Gastroesophageal sphincter (tissue), 4 donors: ENCODE data around the gene MED17. TPM values are rescaled to one million over a fixed set of nuclear protein-coding genes. Genes with fewer than 3 reads are reported as not detected.
"Not testable (repeated sequence)": the region's sequence is repeated elsewhere in the genome, so short reads cannot be mapped to it uniquely, and the experiment has no call there.

Experiments used
- ATAC-seq: fragments of 150-250 bp; one replicate; pipeline ENCODE4 v1.9.1; 2016; ENCODE audit warnings: mild to moderate bottlenecking, moderate library complexity
- H3K27ac ChIP-seq, 4 donors: fragments of 200-600 bp; sonication (generic) in 3 of 4; 1 replicate in 3 of 4; 2 replicates in 1 of 4; pipeline ENCODE4 v1.5.1; 2016 to 2019
- H3K27me3 ChIP-seq: fragments of 200-600 bp; sonication (generic); one replicate; pipeline ENCODE4 v1.5.1; 2019
- H3K36me3 ChIP-seq, 2 donors: fragments of 200-600 bp; sonication (generic); one replicate each; pipeline ENCODE4 v1.5.1; 2019; ENCODE audit warnings: control low read depth in 1 of 2
- H3K4me1 ChIP-seq, 3 donors: fragments of 200-600 bp; sonication (generic); 1 replicate in 2 of 3; 2 replicates in 1 of 3; pipeline ENCODE4 v1.5.1; 2016 to 2019; ENCODE audit warnings: control low read depth in 2 of 3
- H3K4me3 ChIP-seq, 2 donors: fragments of 200-600 bp; sonication (generic); one replicate each; pipeline ENCODE4 v1.5.1; 2019; ENCODE audit warnings: mild to moderate bottlenecking in 1 of 2, moderate library complexity in 1 of 2
- H3K9me3 ChIP-seq, 3 donors: fragments of 200-600 bp; sonication (generic); one replicate each; pipeline ENCODE4 v1.5.1; 2017 to 2019; ENCODE audit warnings: control low read depth in 2 of 3
- EP300 ChIP-seq: sonication (generic); formaldehyde crosslinking; IDR thresholded peaks from one replicate; pipeline ENCODE4 v1.6.1; 2017; ENCODE audit warnings: antibody characterized with exemption, mild to moderate bottlenecking
- POLR2A ChIP-seq, 2 donors: fragments of 450-650 bp; IDR thresholded peaks; one replicate each; pipeline ENCODE4 v1.6.1; 2017; ENCODE audit warnings: antibody characterized with exemption in 2 of 2, mild to moderate bottlenecking in 2 of 2, moderate library complexity in 1 of 2
- POLR2AphosphoS5 ChIP-seq: sonication (generic); formaldehyde crosslinking; IDR thresholded peaks from one replicate; pipeline ENCODE4 v1.6.1; 2017; ENCODE audit warnings: antibody characterized with exemption
- WGBS, 2 donors: methylation state at CpG; one replicate each; pipeline ENCODE4 v1.1.5; 2018; ENCODE audit warnings: low coverage in 1 of 2; 5-methylcytosine and 5-hydroxymethylcytosine counted together
- total RNA-seq, 4 donors: library from RNA; depleted of rRNA; stranded (reverse); fragments of >200 nt; gene quantifications; one replicate each; pipeline ENCODE4 v1.1.0, GENCODE V29; 2016
- TF ChIP-seq, protein P1 (sequence below), 4 experiments: fragments of 200-600 bp in 2 of 4; fragments of 450-650 bp in 2 of 4; sonication (generic) in 1 of 4; IDR thresholded peaks; one replicate each; pipeline ENCODE4 v1.5.1; 2017 to 2019; ENCODE audit warnings: antibody characterized with exemption in 4 of 4, mild to moderate bottlenecking in 2 of 4, moderate library complexity in 2 of 4

MED17 gene
- total RNA-seq, 4 donors from 2014 or later: 27.1 to 29.7 (median 28.2) TPM

DNA sequence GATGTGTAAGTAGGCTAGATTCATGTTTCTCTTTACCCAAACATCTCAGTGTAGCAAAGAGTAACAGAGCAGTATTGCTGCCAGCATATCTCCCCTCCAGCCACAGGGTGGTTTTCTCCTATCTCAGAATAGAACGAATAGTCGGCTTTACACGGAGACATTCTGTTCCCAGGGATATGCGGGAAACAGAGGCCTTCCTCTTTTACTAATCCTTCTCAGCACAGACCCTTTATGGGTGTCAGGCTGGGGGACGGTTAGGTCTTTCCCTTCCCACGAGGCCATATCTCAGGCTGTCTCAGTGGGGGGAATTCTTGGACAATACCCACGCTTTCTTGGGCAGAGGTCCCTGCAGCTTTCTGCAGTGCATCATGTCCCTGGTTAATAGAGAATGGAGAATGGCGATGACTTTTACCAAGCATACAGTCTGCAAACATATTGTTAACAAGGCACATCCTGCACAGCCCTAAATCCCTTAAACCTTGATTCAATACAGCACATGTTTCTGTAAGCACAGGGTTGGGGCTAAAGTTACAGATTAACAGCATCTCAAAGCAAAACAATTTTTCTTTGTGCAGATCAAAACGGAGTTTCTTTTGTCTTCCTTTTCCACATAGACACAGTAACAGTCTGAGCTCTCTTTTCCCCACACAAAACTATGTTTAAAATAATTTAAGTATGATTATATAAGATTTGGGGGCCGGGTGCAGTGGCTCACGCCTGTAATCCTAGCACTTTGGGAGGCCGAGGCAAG lies 38.9 kb upstream of the MED17 start:
- peak; percentile 11 for TF ChIP-seq POLR2AphosphoS5

DNA sequence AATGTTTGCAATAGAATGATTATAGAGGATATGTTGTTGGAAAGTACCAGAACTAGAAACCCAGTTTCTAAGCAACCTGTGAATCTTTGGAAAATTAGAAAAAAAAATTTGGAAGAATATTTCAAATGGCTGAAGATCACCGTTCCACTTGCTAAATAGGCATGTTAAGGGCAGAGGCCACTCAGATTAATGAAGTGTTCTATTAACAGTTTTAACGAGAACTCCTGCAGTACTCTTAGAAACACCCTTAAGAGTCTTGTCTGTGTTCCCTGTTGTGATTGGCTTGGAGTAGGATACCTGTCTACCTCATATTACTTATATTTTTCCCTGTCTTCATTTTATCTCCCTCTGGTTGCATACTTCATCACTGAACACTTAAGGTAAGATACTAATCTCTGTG lies 38.0 kb upstream of the MED17 start:
- Histone ChIP-seq H3K4me3 (no peak overlapping the region), H3K4me1 (peaks cover 2 to 42% (median 3%) of the 10 kb centered on the region in 3 donors), H3K36me3 (peaks cover 0 to 16% of the 10 kb centered on the region in 2 donors), H3K9me3 (no peaks in the 10 kb centered on the region), H3K27me3 (no peaks in the 10 kb centered on the region), H3K27ac (peak overlapping the region in 1 of 4 donors; percentile 54)
- TF ChIP-seq POLR2AphosphoS5: no peak
- TF ChIP-seq POLR2A (IDR thresholded peaks at IDR 0.05): no peak
- TF ChIP-seq, protein P1, sequence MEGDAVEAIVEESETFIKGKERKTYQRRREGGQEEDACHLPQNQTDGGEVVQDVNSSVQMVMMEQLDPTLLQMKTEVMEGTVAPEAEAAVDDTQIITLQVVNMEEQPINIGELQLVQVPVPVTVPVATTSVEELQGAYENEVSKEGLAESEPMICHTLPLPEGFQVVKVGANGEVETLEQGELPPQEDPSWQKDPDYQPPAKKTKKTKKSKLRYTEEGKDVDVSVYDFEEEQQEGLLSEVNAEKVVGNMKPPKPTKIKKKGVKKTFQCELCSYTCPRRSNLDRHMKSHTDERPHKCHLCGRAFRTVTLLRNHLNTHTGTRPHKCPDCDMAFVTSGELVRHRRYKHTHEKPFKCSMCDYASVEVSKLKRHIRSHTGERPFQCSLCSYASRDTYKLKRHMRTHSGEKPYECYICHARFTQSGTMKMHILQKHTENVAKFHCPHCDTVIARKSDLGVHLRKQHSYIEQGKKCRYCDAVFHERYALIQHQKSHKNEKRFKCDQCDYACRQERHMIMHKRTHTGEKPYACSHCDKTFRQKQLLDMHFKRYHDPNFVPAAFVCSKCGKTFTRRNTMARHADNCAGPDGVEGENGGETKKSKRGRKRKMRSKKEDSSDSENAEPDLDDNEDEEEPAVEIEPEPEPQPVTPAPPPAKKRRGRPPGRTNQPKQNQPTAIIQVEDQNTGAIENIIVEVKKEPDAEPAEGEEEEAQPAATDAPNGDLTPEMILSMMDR (IDR thresholded peaks at IDR 0.05): no peak
- no peak for TF ChIP-seq EP300
- no peak for ATAC-seq
- WGBS, 2 donors: 48 to 63% methylated on average over 2 of the region's 2 CpGs

More for the DNA sequence above, 38.9 kb upstream of the MED17 start:
- ATAC-seq, H3K27me3 ChIP-seq, H3K4me3 ChIP-seq, H3K9me3 ChIP-seq: not testable (repeated sequence)
- 23 to 39% methylated on average over 10 to 11 of the region's 12 CpGs for WGBS, 2 donors
- peaks cover 0 to 16% of the 10 kb centered on the region in 2 donors for H3K36me3 ChIP-seq
- peaks cover 2 to 42% (median 3%) of the 10 kb centered on the region in 3 donors for H3K4me1 ChIP-seq
- H3K27ac ChIP-seq: peak overlapping the region; percentile 53 to 64 (median 54)

DNA sequence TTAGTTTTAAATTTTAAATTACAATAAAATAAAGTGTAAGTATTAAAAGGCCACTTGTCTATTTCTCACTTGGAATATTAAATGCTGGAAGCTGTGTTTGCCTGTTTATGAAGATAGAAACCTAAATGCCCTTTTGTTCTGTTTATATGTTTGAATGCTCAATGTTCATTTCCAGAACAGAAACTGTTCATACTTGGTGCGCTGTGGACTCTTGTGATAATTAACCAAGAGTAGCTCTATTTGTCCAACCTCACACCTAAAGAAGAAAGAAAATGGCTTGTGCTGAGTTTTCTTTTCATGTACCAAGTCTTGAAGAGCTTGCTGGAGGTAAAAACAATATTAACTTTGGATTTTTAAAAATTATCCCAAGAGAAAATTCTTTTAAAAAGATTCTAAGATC lies 37.0 kb upstream of the MED17 start:
- WGBS, 2 donors: 67 to 100% methylated on average over 1 of the region's 1 CpG
- Histone ChIP-seq H3K27me3 (no peaks in the 10 kb centered on the region), H3K9me3 (no peaks in the 10 kb centered on the region), H3K4me1 (peaks cover 2 to 40% (median 3%) of the 10 kb centered on the region in 3 donors), H3K36me3 (peaks cover 0 to 18% of the 10 kb centered on the region in 2 donors), H3K4me3 (no peak overlapping the region), H3K27ac (no peak overlapping the region)
- no peak for ATAC-seq
- no peak for TF ChIP-seq POLR2A (IDR thresholded peaks at IDR 0.05)
- TF ChIP-seq POLR2AphosphoS5: no peak
- TF ChIP-seq, protein P1 (IDR thresholded peaks at IDR 0.05): no peak
- TF ChIP-seq EP300: no peak

GRCh38 chr11:93751001-93751400 lies 33.1 kb upstream of the MED17 start:
- H3K27me3 ChIP-seq: no peaks in the 10 kb centered on the region
- no peak for ATAC-seq
- H3K4me3 ChIP-seq: no peak overlapping the region
- peaks cover 0 to 2% (median 2%) of the 10 kb centered on the region in 3 donors for H3K4me1 ChIP-seq
- TF ChIP-seq POLR2A (IDR thresholded peaks at IDR 0.05) (no peak), POLR2AphosphoS5 (no peak), EP300 (no peak)
- TF ChIP-seq, protein P1 (IDR thresholded peaks at IDR 0.05): no peak
- no peaks in the 10 kb centered on the region for H3K9me3 ChIP-seq
- no peak overlapping the region for H3K27ac ChIP-seq
- 43 to 54% methylated on average over 1 of the region's 1 CpG for WGBS, 2 donors
- peaks cover 0 to 44% of the 10 kb centered on the region in 2 donors for H3K36me3 ChIP-seq

- Histone ChIP-seq H3K4me1 (no peaks in the 10 kb centered on the region), H3K9me3 (no peaks in the 10 kb centered on the region), H3K27ac (no peak overlapping the region), H3K27me3 (no peaks in the 10 kb centered on the region), H3K36me3 (peaks cover 0 to 66% of the 10 kb centered on the region in 2 donors), H3K4me3 (no peak overlapping the region)
- WGBS, 2 donors: 82 to 100% methylated on average over 2 of the region's 2 CpGs
- TF ChIP-seq, protein P1 (IDR thresholded peaks at IDR 0.05): no peak
- TF ChIP-seq POLR2AphosphoS5: no peak
- no peak for TF ChIP-seq POLR2A (IDR thresholded peaks at IDR 0.05)
- TF ChIP-seq EP300: no peak
- ATAC-seq: no peak
Observed at GRCh38 chr11:93753241-93753640, 30.8 kb upstream of the MED17 start.
